ENCODE measurements around the gene MAN1A2.
A peak's percentile ranks its signal among the peaks of the same experiment; 100 is the strongest.
"Not testable (repeated sequence)": the region's sequence is repeated elsewhere in the genome, so short reads cannot be mapped to it uniquely, and the experiment has no call there.

The MAN1A2 gene

DNA sequence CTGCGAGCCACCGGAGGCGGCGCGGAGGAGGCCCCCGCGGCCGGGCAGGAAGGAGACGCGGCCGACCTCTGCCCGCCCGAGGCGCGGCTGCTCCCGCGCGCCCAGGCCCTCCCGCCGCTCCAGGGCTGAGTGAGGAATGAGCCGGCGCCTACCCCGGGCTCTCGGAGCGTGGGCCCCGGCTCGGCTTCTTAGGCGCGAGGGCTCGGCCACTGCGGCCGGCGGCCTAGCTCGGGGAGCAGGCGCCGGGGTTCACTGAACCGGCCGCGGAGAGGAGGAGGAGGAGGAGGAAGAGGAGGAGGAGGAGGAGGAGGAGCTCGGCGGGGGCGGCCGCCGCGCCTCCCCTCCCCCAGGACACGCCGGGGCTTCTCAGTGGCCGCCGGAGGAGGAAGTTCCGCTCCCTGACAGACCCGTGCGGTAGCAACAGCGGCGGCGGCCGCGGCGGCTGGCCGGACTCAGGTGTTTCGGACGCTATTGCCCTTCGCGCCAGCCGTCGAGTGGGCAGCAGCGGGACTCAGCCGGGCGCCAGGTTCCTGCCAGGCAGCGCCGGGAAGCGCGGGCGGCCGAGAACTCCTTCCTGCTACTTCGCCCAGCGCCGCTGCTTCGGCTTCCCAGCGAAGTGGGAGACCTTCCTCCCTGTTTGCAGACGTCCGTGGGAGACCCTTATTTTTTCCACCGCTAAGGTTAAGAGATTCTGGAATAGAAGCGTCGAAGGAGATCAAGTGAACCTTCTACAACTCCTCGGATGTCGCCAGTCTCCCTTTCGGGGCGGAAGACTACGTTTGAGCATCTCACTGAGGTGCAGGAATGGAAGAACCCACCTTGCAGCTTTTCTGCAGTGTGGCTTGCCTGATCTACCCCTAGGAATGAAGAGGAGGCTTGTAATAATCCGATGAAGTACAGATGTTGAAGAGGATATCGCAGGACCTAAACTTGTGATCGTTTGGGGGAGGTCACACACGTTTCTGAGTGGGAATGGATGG lies at the start of gene MAN1A2:
Gene MAN1A2 (plus strand): TSS at position 404 of the 980 bp plus-strand sequence. CDS start 735 bp downstream, outside the sequence.
- peak; percentile 42 to 61 (median 46) for DNase-seq (ENCODE audit: low read depth in 2 of 3, low spot score in 1 of 3)

DNA sequence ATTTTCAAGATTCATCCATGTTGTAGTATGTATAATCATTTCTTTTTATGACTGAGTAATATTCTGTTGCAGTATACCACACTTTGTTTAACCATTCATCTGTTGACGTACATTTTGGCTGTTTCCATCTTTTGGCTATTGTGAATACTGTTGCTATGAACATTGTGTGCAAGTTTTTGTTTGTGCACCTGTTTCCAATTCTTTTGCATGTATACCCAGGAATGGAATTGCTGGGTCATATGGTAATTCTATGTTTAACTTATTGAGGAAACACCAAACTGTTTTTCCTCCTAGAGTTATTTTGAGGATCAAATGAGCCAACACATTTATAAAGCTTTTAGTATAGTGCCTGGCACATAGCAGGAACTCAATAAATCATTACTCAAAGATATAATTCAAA lies 49.2 kb upstream of the MAN1A2 start:
- DNase-seq (ENCODE audit: low read depth in 2 of 3, low spot score in 1 of 3) = no peak

GRCh38 chr1:117318426-117318825 lies 48.8 kb upstream of the MAN1A2 start:
- DNase-seq (ENCODE audit: low read depth in 2 of 3, low spot score in 1 of 3) = no peak

DNA sequence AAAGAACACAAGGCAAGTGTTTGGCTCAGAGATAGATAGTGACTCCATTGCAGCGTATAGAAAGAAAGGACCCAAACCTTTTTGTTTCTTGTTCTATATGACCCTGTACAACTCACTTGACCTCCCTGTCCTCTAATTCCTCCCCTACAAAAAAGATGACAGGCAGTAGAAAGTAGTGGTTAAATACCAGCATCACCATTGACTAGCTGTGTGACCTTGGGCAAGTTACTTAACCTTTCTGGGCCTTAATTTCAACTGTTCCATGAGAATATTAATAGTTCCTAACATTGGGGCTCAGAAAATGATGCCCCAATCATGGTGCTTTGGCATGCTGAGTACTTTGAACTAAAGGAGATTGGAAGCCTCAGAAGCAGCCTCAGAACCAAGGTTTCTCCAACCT lies 46.7 kb upstream of the MAN1A2 start:
- no peak for DNase-seq (ENCODE audit: low read depth in 2 of 3, low spot score in 1 of 3)

DNA sequence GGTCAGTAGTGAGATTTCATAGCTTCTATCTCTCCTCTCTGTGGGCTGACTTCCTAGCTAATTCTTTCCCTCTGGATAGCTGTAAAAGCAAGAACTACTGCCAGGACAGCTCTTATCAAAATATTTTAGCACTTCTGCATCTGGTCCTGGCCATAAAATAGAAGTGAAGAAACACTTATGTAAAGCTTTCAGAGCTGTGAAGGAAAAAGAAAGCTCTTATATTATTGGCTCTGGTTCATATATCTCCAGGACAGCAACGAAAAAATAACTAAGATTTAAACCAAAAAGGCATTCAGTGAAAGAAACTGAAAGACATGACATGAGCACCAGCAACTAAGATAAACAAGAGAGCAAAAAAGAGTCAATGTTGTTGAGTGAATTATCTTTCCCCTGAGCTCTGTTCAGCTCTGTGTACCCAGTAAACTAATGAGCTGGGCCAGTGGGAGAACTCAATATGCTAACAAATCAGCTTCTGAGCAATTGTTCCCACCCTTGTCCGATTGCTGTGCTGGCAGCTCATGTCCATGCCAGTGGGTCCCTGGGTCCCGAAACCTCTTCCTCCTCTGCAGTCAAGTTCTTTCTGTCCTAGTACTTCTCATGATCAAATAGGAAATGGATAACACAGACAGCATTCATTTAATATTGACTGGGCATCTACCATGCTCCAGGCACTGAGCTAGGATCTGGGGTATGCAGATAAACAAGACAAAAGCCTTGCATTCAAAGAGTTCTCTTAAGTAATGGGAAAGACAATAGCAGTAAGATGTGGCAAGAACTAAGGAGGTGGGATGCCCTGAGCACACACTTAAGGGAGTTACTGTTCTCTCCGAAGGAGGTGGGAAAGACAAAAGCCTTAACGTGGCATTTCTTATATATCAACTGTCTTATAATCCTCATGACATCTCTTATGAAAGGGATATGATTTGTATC lies 45.3 kb upstream of the MAN1A2 start:
- no peak for DNase-seq (ENCODE audit: low read depth in 2 of 3, low spot score in 1 of 3)

DNA sequence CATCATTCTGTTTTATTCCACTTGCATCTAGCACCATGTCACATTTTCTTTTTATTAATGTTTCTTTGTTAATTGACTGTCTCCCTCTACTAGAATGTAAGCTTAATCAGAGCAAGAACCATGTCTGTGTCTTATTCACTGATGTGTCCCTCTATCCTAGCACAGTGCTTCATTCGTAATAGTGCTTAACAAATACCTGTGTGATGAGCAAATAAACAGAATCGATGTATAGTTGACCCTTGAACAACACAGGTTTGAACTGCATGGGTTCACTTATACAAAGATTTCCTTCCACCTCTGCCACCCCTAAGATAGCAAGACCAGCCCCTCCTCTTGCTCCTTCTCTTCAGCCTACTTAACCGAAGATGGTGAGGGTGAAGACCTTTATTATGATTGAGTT lies 42.9 kb upstream of the MAN1A2 start:
- DNase-seq (ENCODE audit: low read depth in 2 of 3, low spot score in 1 of 3) = no peak

DNA sequence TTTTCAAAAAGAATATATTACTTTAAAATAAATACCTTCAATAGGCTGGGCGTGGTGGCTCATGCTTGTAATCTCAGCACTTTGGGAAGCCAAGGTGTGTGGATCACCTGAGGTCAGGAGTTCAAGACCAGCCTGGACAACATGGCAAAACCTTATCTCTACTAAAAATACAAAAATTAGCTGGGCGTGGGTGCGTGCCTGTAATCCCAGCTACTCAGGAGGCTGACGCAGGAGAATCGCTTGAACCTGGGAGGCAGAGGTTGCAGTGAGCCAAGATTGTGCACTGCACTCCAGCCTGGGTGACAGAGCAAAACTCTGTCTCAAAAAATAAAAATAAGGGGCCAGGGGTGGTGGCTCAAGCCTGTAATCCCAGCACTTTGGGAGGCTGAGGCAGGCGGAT lies 41.2 kb upstream of the MAN1A2 start:
- not testable (repeated sequence) for DNase-seq (ENCODE audit: low read depth in 2 of 3, low spot score in 1 of 3)

DNA sequence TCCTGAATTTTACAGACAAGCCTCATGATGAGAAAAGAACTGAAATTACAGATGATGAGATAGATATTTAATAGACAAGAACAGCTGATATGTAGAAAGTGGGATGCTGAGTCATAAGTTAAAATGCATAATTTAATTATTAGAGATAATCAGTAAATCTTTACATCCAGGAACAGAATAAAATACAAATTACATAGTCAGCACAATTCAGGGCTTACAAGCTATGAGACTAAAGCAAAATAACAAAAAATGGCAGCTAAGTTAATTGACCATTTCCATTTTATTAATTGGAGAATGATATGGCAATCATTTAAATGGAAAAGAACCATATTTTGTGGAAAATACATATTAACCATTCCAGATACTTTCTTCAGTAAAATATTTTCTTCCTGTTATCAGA lies 40.2 kb upstream of the MAN1A2 start:
- no peak for DNase-seq (ENCODE audit: low read depth in 2 of 3, low spot score in 1 of 3)

DNA sequence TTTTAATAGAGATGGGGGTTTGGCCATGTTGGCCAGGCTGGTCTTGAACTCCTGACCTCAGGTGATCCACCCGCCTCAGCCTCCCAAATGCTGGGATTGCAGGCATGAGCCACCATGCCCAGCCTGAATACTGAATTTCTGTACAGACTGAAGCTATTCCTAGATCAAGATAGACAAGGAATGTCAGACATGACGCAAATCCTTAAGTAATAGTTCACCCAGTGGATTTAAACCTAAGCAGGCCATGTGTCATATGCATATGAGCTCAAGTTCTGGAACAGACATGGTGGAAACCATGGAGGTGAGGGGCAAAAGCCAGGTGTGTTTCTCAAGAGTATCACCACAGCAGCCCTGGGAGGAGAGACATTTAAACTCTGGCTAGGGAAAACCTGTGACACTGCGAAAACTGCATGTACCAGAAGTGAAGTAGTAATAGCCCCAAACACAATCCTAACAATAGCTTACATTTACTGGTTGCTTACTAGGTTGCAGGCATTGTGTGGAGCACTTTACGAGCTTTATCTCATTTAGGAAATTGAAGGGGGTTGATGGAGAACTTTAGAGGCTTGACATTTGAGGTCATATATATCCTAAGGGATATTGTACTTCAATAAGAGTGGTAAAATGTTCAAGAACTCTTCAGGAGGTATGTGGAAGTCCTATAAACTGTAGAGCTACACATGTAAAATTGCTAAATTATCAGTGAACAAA lies 31.7 kb upstream of the MAN1A2 start:
- DNase-seq (ENCODE audit: low read depth in 2 of 3, low spot score in 1 of 3) = no peak

DNA sequence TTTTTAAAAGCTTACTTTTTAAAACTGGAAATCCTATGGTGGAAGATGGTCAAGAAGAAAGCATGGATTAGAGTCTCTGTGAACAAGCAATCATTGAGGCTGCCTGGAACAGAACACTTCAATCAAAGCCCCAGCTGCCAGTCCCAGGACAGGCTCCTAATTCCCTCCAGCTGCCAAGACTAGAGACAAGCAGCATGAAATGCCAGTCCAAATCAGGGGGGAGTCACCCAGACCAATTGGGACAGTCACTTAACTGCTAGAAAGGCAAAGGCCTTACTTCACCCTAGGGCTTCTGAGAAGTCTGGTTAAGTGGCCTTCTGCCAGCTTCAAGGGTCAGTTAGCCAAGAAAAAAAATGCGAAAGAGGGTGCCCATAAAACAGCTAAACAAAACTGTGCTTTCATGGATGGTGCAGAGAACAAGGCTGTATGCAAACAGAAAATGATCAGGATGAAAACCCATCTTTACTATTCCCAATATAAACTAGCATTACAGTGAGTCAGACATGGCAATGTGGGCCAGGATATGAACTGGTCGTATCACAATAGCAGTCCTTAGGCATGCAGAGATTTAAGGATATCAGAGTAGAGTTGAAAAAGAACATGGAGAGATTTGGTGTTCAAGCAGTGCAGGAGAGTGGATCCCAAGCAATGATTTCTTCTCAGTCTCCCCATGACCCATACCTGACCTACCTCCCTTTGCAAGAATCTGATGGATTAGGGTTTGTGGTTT lies 31.0 kb upstream of the MAN1A2 start:
- DNase-seq (ENCODE audit: low read depth in 2 of 3, low spot score in 1 of 3) = no peak

- no peak for DNase-seq (ENCODE audit: low read depth in 2 of 3, low spot score in 1 of 3)
These were observed 27.2 kb upstream of the MAN1A2 start for GRCh38 chr1:117339866-117340700.

DNA sequence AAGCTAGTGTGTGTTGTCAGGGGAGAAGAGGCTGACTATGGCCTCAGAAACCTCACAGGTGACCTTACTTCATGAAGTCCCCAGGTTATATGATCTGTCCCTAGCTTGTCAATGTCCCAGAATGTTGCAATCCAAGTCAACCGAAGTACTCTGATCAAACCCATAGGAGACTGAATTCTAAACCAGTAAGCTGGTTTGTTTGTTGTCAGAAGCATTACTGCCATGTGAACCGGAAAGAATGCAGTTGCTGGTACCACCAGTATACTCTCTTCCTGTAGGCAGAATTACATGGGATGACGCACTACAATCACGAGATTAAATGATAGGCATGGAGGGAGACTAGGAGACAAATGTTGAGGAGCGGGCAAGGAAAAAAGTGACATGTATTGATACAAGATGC lies 26.1 kb upstream of the MAN1A2 start:
- DNase-seq (ENCODE audit: low read depth in 2 of 3, low spot score in 1 of 3) = no peak

DNA sequence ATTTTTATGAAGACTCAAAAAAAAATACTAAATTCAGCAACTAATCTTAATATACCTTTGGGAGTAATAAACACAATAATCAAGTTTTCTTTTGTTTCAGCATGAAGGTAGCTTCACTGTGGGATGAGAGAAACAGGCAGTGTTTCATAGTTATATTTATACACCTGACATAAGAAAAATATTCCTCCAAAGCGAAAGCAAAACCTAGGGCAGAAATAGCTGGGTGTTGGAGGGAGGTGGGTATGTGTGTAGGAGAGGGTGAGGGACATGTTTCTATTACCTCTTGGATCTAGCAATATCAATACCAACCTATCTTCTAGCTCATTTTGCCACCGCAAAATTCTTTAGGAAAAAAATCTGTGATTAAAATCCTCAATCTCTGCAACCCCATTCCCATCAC lies 24.9 kb upstream of the MAN1A2 start:
- DNase-seq (ENCODE audit: low read depth in 2 of 3, low spot score in 1 of 3) = no peak

GRCh38 chr1:117346206-117346928 lies 20.9 kb upstream of the MAN1A2 start:
- DNase-seq (ENCODE audit: low read depth in 2 of 3, low spot score in 1 of 3) = no peak

DNA sequence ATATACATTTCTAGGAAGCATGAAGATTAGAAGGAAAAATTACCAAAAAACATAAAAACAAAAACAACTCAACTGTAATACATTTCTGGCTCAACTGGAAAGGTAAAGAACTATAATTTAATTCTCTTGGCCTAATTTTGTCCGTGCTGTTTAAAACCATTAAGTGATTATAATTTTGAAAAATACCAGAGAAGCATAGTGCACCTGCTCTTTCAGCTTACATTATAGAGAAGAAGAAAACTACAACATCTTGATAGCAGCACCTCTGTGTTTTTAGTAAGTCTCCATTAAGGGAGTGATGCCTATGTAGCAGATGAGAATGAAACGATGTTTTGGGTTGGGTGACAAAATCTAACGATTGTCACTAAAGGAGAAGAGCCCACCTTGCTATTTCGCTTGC lies 19.3 kb upstream of the MAN1A2 start:
- no peak for DNase-seq (ENCODE audit: low read depth in 2 of 3, low spot score in 1 of 3)

GRCh38 chr1:117352695-117353094 lies 14.6 kb upstream of the MAN1A2 start:
- DNase-seq (ENCODE audit: low read depth in 2 of 3, low spot score in 1 of 3) = not testable (repeated sequence)

- not testable (repeated sequence) for DNase-seq (ENCODE audit: low read depth in 2 of 3, low spot score in 1 of 3)
These were observed 9.2 kb upstream of the MAN1A2 start for GRCh38 chr1:117357833-117358603.

DNA sequence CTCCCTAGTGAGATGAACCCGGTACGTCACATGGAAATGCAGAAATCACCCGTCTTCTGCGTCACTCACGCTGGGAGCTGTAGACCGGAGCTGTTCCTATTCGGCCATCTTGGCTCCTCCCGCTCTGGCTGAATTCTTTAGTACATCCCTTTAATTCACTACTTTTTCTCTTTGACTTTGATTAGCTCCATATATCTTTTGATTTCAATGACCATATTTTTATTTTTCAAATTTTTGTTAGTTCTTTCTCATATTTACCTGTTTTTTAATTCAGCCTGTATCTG lies 8.7 kb upstream of the MAN1A2 start:
- DNase-seq (ENCODE audit: low read depth in 2 of 3, low spot score in 1 of 3) = not testable (repeated sequence)

All from stimulated activated CD4-positive, alpha-beta T cell treated with anti-CD3 and anti-CD28 coated beads, Interleukin-12 subunit alpha, Interleukin-12 subunit beta, amount 100 ng/mL, for 48 hours (primary cell).